GM19397 (cell line): ENCODE measurements around the gene CDC14C.

Experiments
- ATAC-seq: cut with Tn5 transposase; IDR thresholded peaks from one replicate; pipeline ENCODE4 v1.9.1; 2021; ENCODE audit warnings: mild to moderate bottlenecking, moderate library complexity; ENCODE audit not compliant: unreplicated experiment

CDC14C gene

DNA sequence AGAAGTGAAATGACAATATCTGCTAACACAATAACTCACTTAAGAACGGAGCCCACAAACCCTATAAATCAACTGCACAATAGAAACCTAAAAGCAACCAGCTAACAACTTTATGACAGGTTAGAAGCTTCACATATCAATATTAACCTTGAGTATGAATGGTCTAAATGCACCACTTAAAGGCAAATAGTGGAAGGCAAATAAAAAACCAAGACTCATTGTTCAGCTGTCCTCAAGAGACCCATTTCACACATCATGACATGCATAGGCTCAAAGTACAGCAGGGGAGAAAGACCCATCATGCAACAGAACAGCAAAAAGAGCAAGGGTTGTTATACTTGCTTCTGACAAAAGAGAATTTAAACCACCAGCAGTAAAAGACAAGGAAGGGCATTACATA is 46.8 kb downstream of the CDC14C start:
- no peak for ATAC-seq

DNA sequence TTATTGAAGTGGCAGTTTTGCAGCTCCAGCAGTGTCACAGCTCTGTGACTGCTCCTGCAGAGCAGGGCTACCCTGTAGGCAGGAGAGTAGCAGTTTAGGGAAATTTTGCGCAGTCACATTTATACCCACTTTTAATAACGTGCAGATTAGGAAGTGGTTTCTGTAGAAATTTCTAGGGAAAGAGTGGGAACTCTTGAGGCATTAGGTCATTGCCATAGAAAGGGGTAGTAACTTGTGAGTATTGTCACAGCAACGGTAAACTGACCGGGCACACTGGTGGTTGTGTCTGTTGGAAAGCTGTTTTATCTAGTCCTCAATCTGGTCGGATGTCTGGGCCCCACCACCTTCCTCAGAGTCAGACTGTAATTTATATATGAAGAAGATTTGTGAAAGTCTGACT is 51.9 kb downstream of the CDC14C start:
- ATAC-seq: no peak

DNA sequence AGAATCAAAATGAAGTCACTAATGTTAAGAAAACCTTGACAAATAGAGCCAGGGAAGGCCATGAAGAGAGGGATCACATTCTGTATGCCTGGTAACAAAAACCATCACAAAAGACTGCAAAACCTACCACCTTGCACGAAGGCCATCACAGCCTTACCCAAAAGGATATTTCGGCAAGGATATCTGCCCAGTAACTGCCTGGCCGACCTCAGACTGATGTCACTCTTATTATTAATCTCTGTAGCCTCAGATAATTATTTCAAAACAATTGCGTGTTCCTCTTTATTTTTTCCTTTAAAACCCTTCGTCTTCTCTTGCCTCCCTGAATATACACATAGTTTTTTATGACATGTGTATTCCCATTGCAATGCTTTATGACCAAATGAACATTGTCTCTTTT is 52.5 kb downstream of the CDC14C start:
- ATAC-seq: no peak
